Measurements from ENCODE around the gene RRAS.

The RRAS gene

DNA sequence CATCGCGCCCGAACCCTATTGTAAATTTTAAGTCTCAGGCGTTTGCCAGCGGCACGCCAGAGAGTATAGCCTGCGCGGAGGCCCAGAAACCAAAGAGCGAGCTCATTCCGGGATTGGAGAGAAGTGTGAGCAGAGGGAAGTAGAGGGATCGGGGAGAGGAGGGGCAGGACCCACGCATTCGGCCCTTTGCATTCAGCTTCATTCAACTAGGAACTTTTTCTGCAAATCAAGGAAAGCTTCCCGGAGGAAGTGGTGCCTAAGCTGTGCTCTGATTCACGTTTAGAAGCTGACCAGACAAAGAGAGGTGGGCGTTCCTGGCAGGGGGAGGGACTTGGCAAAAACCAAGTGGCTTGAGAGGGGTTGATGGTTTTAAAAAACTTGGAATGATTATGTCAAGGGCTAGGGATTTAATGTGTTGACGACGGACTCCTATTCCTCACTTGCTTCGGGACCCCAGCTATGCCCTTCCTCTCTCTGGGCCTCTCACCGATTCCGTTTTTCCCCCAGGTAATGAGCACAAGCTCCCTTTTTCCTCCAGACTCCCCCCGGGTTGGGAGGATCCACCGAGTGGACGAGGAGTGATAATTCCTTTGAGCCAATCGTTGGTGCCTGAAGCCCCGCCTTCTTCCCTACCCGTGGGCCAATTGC, 36.3 kb upstream of the RRAS start:
- TF ChIP-seq, protein P1, sequence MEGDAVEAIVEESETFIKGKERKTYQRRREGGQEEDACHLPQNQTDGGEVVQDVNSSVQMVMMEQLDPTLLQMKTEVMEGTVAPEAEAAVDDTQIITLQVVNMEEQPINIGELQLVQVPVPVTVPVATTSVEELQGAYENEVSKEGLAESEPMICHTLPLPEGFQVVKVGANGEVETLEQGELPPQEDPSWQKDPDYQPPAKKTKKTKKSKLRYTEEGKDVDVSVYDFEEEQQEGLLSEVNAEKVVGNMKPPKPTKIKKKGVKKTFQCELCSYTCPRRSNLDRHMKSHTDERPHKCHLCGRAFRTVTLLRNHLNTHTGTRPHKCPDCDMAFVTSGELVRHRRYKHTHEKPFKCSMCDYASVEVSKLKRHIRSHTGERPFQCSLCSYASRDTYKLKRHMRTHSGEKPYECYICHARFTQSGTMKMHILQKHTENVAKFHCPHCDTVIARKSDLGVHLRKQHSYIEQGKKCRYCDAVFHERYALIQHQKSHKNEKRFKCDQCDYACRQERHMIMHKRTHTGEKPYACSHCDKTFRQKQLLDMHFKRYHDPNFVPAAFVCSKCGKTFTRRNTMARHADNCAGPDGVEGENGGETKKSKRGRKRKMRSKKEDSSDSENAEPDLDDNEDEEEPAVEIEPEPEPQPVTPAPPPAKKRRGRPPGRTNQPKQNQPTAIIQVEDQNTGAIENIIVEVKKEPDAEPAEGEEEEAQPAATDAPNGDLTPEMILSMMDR (IDR thresholded peaks at IDR 0.05), result no peak
- peak in 1 of 2 donors; percentile 83 for DNase-seq
- Histone ChIP-seq H3K27ac (peak overlapping the region; percentile 88 to 97), H3K36me3 (peaks cover 2 to 7% (median 2%) of the 10 kb centered on the region in 3 donors), H3K4me3 (peak overlapping the region; percentile 38 to 91), H3K9me3 (no peaks in the 10 kb centered on the region), H3K27me3 (no peaks in the 10 kb centered on the region), H3K4me1 (peaks cover 6 to 55% (median 43%) of the 10 kb centered on the region in 4 donors)
- intact Hi-C loops (cut with DNase I; ENCODE audit: low total_unique reads), result loop anchor here (2.0 to 10.0 kb wide), 3 partner anchors 85 to 181 kb away; partner anchors contain the start of genes FCGRT, PRR12 and RPS11

DNA sequence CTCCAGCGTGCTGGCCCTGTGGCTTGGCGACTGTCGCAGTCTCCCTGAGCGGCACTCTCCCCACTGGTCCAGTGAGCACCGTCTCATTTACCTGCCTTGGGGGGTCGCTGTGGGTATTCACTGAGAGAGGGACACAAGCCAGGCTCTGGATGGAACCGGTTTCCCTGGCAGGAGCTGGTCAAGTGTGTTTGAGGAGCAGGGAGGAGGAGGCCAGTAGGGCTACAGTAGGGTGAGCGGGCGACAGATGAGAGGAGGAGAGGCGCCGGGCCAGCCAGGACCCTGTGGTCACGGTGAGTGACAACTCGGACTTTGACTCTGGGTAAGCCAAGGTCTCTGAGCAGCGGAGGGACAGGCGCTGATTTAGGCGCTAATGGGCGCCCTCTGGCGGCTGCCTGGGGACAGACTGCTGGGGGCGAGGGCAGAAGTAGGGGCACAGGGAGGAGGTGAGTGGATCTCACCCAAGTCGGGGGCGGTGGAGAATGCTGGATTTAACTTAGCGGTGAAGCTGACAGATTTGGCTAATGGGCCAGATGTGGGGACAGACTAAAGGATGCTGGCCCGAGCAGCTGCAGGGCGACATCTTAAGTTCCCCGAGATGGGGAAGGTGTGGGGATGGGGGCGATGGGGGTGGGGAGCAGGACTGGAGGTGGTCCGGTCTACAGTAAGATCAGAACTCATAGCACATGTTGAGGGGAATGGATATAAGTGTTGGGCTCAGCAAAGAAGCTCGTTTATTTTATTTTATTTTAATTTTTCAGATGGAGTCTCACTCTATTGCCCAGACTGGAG, 32.4 kb upstream of the RRAS start:
- intact Hi-C loops (cut with DNase I; ENCODE audit: low total_unique reads), result loop anchor here (10.0 kb wide), 1 partner anchor 178 kb away; the partner anchor contains the start of gene RPS11
- Histone ChIP-seq H3K4me1 (peaks cover 4 to 17% (median 9%) of the 10 kb centered on the region in 4 donors), H3K9me3 (no peaks in the 10 kb centered on the region), H3K27me3 (no peaks in the 10 kb centered on the region), H3K27ac (peak overlapping the region; percentile 57 to 61), H3K4me3 (no peak overlapping the region), H3K36me3 (peaks cover 0 to 8% (median 0%) of the 10 kb centered on the region in 3 donors)
- DNase-seq, result peak; percentile 69 to 82
- TF ChIP-seq, protein P1 (IDR thresholded peaks at IDR 0.05), result peak; percentile 74 to 90

DNA sequence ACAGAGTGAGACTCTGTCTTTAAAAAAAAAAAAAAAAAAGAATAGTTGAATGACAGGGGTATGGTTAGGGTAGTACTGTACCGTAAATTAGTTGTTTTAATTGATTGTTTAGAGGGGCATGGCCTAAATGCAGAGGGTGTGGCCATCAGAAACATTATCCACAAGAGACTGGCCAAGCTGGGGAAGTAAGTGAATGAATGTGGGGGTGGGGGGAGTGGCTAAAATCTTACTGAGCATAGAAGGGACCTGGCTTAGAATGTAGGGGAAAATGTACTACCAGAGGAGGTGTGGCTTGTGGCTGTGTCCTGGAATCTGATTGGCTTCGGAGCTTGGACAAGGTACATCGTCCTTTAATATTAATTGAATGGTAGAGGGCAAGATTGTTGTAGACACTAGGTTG, 29.6 kb upstream of the RRAS start:
- TF ChIP-seq, protein P1 (IDR thresholded peaks at IDR 0.05), result no peak
- H3K4me1 ChIP-seq, result peaks cover 0 to 25% (median 12%) of the 10 kb centered on the region in 4 donors
- intact Hi-C loops (cut with DNase I; ENCODE audit: low total_unique reads), result no loop called here
- peaks cover 0 to 8% (median 0%) of the 10 kb centered on the region in 3 donors for H3K36me3 ChIP-seq
- H3K27ac ChIP-seq, result no peak overlapping the region
- no peak for DNase-seq
- no peaks in the 10 kb centered on the region for H3K27me3 ChIP-seq
- no peak overlapping the region for H3K4me3 ChIP-seq
- no peaks in the 10 kb centered on the region for H3K9me3 ChIP-seq

DNA sequence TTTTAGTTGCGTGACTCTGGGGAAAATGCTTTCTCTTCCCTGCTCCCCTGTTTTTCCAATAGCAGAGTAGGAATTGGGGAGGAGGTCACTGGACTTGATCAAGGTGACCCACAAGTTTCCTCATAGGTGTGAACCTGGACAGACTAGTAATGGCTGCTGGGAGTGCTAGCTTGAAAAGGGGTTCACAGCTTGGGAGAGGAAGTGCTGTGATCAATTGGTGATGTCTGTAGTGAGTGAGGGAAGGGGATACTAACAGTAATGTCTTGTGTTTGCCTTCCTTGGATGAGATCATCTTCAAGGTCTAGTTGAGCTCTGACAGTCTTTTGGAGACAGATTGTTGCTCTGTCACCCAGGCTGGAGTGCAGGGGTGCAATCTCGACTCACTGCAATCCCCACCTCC, 27.5 kb upstream of the RRAS start:
- Histone ChIP-seq H3K27me3 (no peaks in the 10 kb centered on the region), H3K9me3 (no peaks in the 10 kb centered on the region), H3K4me3 (no peak overlapping the region), H3K27ac (no peak overlapping the region), H3K36me3 (peaks cover 3 to 15% (median 7%) of the 10 kb centered on the region in 3 donors), H3K4me1 (peaks cover 0 to 38% (median 21%) of the 10 kb centered on the region in 4 donors)
- no peak for DNase-seq
- TF ChIP-seq, protein P1 (IDR thresholded peaks at IDR 0.05), result no peak
- intact Hi-C loops (cut with DNase I; ENCODE audit: low total_unique reads), result no loop called here

DNA sequence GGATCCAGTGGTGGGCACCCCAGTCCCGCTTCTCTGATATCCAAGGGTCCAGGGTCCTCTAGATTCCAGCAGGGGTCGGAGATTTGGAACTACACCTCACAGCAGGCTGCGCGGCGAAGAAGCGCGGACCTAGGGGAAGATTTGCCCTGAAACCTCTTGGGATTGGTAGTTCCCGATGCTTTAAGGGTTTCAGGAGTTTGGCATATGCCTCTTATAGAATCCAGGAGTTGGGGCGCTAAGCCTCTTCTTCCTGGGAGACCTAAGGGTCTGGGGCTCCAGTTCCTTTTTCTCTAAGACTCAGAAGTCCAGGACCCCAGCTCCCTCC, 26.1 kb upstream of the RRAS start:
- TF ChIP-seq, protein P1 (IDR thresholded peaks at IDR 0.05), result no peak
- Histone ChIP-seq H3K9me3 (no peaks in the 10 kb centered on the region), H3K4me3 (peak overlapping the region; percentile 77 to 78), H3K36me3 (peaks cover 14 to 29% (median 21%) of the 10 kb centered on the region in 3 donors), H3K4me1 (peaks cover 0 to 32% (median 18%) of the 10 kb centered on the region in 4 donors), H3K27me3 (no peaks in the 10 kb centered on the region), H3K27ac (peak overlapping the region; percentile 91 to 93)
- intact Hi-C loops (cut with DNase I; ENCODE audit: low total_unique reads), result no loop called here
- no peak for DNase-seq

All from tibial artery (tissue), 4 donors.